B cell (primary cell): Measurements from ENCODE around the gene CDC37. TPM values are rescaled to one million over a fixed set of nuclear protein-coding genes. Genes with fewer than 3 reads are reported as not detected.

Experiments
- ATAC-seq: fragments of 200-7000 bp; cut with Tn5 transposase; one replicate; pipeline ENCODE4 v1.10.0; 2021; ENCODE audit warnings: low read depth, mild to moderate bottlenecking, moderate number of reproducible peaks, moderate library complexity
- CTCF ChIA-PET: fragments of 350-600 bp; sonication (Branson Sonifier 250); formaldehyde crosslinking; loops from one replicate; lab custom pipeline; 2021; ENCODE audit warnings: antibody characterized with exemption, inconsistent platforms; lab: Charles Lee
- POLR2A ChIA-PET: fragments of 350-600 bp; sonication (Branson Sonifier 250); formaldehyde crosslinking; loops from one replicate; lab custom pipeline; 2021; ENCODE audit warnings: antibody characterized with exemption; lab: Charles Lee
- DNase-seq: peaks from one replicate; pipeline ENCODE4 v3.0.0; 2013
- H2AFZ ChIP-seq: 2 replicates; pipeline ENCODE4 v1.6.1; 2012; ENCODE audit warnings: mild to moderate bottlenecking, low read depth, low read length; ENCODE audit not compliant: insufficient read depth, poor library complexity, severe bottlenecking
- H3K27ac ChIP-seq, 2 donors: 1 replicate in 1 of 2; 2 replicates in 1 of 2; pipeline ENCODE4 v1.5.1; 2012 to 2013; ENCODE audit warnings: low read length in 2 of 2, mild to moderate bottlenecking in 2 of 2, moderate library complexity in 1 of 2
- H3K27me3 ChIP-seq, 4 experiments: fragments of 200-600 bp in 1 of 4; sonication (generic) in 1 of 4; replicated peaks in 1 of 4; 1 replicate in 2 of 4; 2 replicates in 2 of 4; pipeline versions ENCODE4 v1.6.1 to v1.7.0; 2013 to 2016; ENCODE audit warnings: low read length in 3 of 4, mild to moderate bottlenecking in 2 of 4, mixed read lengths in 1 of 4, moderate library complexity in 1 of 4; ENCODE audit not compliant: insufficient read depth in 4 of 4, control insufficient read depth in 3 of 4; ENCODE audit errors: control extremely low read depth in 1 of 4
- H3K36me3 ChIP-seq, 2 experiments: replicated peaks in 1 of 2; 1 replicate in 1 of 2; 2 replicates in 1 of 2; pipeline versions ENCODE4 v1.6.1 to v1.7.1; 2013; ENCODE audit warnings: low read length in 1 of 2; ENCODE audit not compliant: insufficient read depth in 2 of 2, control insufficient read depth in 1 of 2; ENCODE audit errors: control extremely low read depth in 1 of 2, extremely low read depth in 1 of 2
- H3K4me1 ChIP-seq, 2 donors: fragments of 200-600 bp in 1 of 2; sonication (generic) in 1 of 2; 1 replicate in 1 of 2; 2 replicates in 1 of 2; pipeline versions ENCODE4 v1.5.1 to v1.6.1; 2013 to 2017; ENCODE audit warnings: low read length in 2 of 2; ENCODE audit not compliant: control insufficient read depth in 2 of 2, insufficient read depth in 2 of 2
- H3K4me2 ChIP-seq: replicated peaks from 2 replicates; pipeline ENCODE3; 2012; ENCODE audit warnings: mild to moderate bottlenecking, low read depth, low read length; ENCODE audit not compliant: poor library complexity, severe bottlenecking
- H3K4me3 ChIP-seq, 5 experiments: fragments of 200-600 bp in 1 of 5; sonication (generic) in 1 of 5; 1 replicate in 3 of 5; 2 replicates in 2 of 5; pipeline versions ENCODE4 v1.5.1 to v1.7.0; 2011 to 2016; ENCODE audit warnings: low read length in 4 of 5, mild to moderate bottlenecking in 4 of 5, low read depth in 2 of 5, control low read depth in 1 of 5, moderate library complexity in 1 of 5; ENCODE audit not compliant: insufficient read depth in 1 of 5; ENCODE audit errors: control extremely low read depth in 1 of 5, extremely low read depth in 1 of 5
- H3K79me2 ChIP-seq: fragments of 200-600 bp; sonication (generic); one replicate; pipeline ENCODE4 v1.6.0; 2016; ENCODE audit warnings: low read length; ENCODE audit not compliant: control insufficient read depth, insufficient read depth
- H3K9ac ChIP-seq: fragments of 200-600 bp; sonication (generic); 2 replicates; pipeline ENCODE4 v1.6.1; 2017; ENCODE audit warnings: mild to moderate bottlenecking, low read length, moderate library complexity
- H3K9me3 ChIP-seq, 3 donors: one replicate each; pipeline versions ENCODE4 v1.6.1 to v1.7.1; 2013; ENCODE audit warnings: low read length in 2 of 3; ENCODE audit not compliant: control insufficient read depth in 2 of 3, insufficient read depth in 1 of 3; ENCODE audit errors: control extremely low read depth in 1 of 3
- H4K20me1 ChIP-seq: 2 replicates; pipeline ENCODE4 v1.6.0; 2012; ENCODE audit warnings: mild to moderate bottlenecking, low read length; ENCODE audit not compliant: insufficient read depth, control insufficient read depth, poor library complexity, severe bottlenecking
- H3K27ac Mint-ChIP-seq: one replicate; pipeline ENCODE4 v1.8.0; 2021; ENCODE audit warnings: mixed read lengths
- H3K27me3 Mint-ChIP-seq: one replicate; pipeline ENCODE4 v1.8.0; 2021; ENCODE audit warnings: mixed read lengths
- H3K4me1 Mint-ChIP-seq: one replicate; pipeline ENCODE4 v1.8.0; 2021; ENCODE audit warnings: mixed read lengths
- H3K4me3 Mint-ChIP-seq: one replicate; pipeline ENCODE4 v1.8.0; 2021; ENCODE audit warnings: mixed read lengths
- H3K9me3 Mint-ChIP-seq: one replicate; pipeline ENCODE4 v1.8.0; 2022; ENCODE audit warnings: mixed read lengths; ENCODE audit not compliant: insufficient read depth
- CTCF ChIP-seq: fragments of 200-600 bp; IDR thresholded peaks from one replicate; pipeline ENCODE4 v1.8.0; 2022; ENCODE audit warnings: antibody characterized with exemption, mild to moderate bottlenecking
- EZH2 ChIP-seq: IDR thresholded peaks from 2 replicates; pipeline ENCODE4 v1.6.1; 2012; ENCODE audit warnings: borderline replicate concordance, low read depth, mild to moderate bottlenecking, moderate library complexity, low read length; ENCODE audit not compliant: insufficient read depth, poor library complexity, severe bottlenecking
- WGBS: methylation state at CpG from one replicate; pipeline ENCODE4 v1.1.5; 2013; ENCODE audit warnings: missing lambda C conversion rate; ENCODE audit not compliant: insufficient coverage; 5-methylcytosine and 5-hydroxymethylcytosine counted together
- intact Hi-C: fragments of 100-400 bp; cut with micrococcal nuclease; formaldehyde crosslinking; loops from one replicate; pipeline ENCODE4 v1.10.0; 2022
- polyA plus RNA-seq: library from polyadenylated mRNA; depleted of rRNA; stranded (reverse); fragments of >200 nt; gene quantifications from 2 replicates; pipeline ENCODE4 v1.2.3, GENCODE V29; 2012
- total RNA-seq, 2 donors: library from RNA; stranded (reverse); fragments of 120-200 nt in 1 of 2; gene quantifications; 1 replicate in 1 of 2; 2 replicates in 1 of 2; pipeline versions ENCODE4 v1.2.3 to v1.2.4, GENCODE V29; 2013 to 2022

Gene CDC37
- total and polyA plus RNA-seq, 2 donors (not counting 1 experiment from before 2014, with no cell fraction given) = 193 to 408 TPM

- Histone ChIP-seq H4K20me1 (peaks cover 40% of the 10 kb centered on the region), H3K9me3 (no peaks in the 10 kb centered on the region), H3K36me3 (peaks cover 0 to 37% of the 10 kb centered on the region in 2 experiments), H3K4me2 (no peak overlapping the region), H3K4me3 (no peak overlapping the region), H3K27ac (no peak overlapping the region), H3K9ac (no peak overlapping the region), H3K79me2 (peaks cover 25% of the 10 kb centered on the region), H3K4me1 (peaks cover 0 to 15% of the 10 kb centered on the region in 2 donors), H3K27me3 (no peaks in the 10 kb centered on the region), H2AFZ (no peak overlapping the region)
- intact Hi-C loops = no loop called here
- ATAC-seq = no peak
- peaks cover 10% of the 10 kb centered on the region for H3K4me1 Mint-ChIP-seq
- H3K4me3 Mint-ChIP-seq = no peak overlapping the region
- 91% methylated on average over 5 of the region's 12 CpGs for WGBS
- H3K27ac Mint-ChIP-seq = no peak overlapping the region
- H3K9me3 Mint-ChIP-seq = no peaks in the 10 kb centered on the region
- no peak for DNase-seq
- POLR2A ChIA-PET = interaction anchor here (0.6 kb wide), 1 partner anchor 84 kb away, joined by 6 read pairs; no protein-coding TSS in a partner anchor
- no peaks in the 10 kb centered on the region for H3K27me3 Mint-ChIP-seq
- TF ChIP-seq EZH2 (no peak), CTCF (no peak)
- CTCF ChIA-PET = interaction anchor here (2.9 to 18.2 kb wide), 2 partner anchors 127 to 136 kb away, joined by 8 to 570 read pairs; partner anchors contain the start of gene ICAM1
These were observed 8.3 kb downstream of the CDC37 start for GRCh38 chr19:10395003-10395402.

GRCh38 chr19:10393137-10393536 is 10.2 kb downstream of the CDC37 start:
- intact Hi-C loops = no loop called here
- no peaks in the 10 kb centered on the region for H3K9me3 Mint-ChIP-seq
- TF ChIP-seq EZH2 = no peak
- POLR2A ChIA-PET = interaction anchor here (0.6 kb wide), 1 partner anchor 29 kb away, joined by 4 read pairs; no protein-coding TSS in a partner anchor
- 98% methylated on average over 24 of the region's 24 CpGs for WGBS
- Histone ChIP-seq H3K27ac (no peak overlapping the region), H3K79me2 (peaks cover 7% of the 10 kb centered on the region), H3K9me3 (no peaks in the 10 kb centered on the region), H3K4me1 (peaks cover 0 to 4% of the 10 kb centered on the region in 2 donors), H3K36me3 (peaks cover 0 to 37% of the 10 kb centered on the region in 2 experiments), H3K9ac (no peak overlapping the region), H3K27me3 (no peaks in the 10 kb centered on the region), H4K20me1 (peaks cover 21% of the 10 kb centered on the region), H3K4me3 (no peak overlapping the region), H2AFZ (no peak overlapping the region), H3K4me2 (no peak overlapping the region)
- peaks cover 8% of the 10 kb centered on the region for H3K4me1 Mint-ChIP-seq
- no peak overlapping the region for H3K27ac Mint-ChIP-seq
- CTCF ChIA-PET = interaction anchor here (0.9 to 18.2 kb wide), 7 partner anchors 19 to 462 kb away, joined by 3 to 570 read pairs (median 5); partner anchors contain the start of gene ICAM1
- DNase-seq (no peak), ATAC-seq (no peak)
- H3K27me3 Mint-ChIP-seq = no peaks in the 10 kb centered on the region
- no peak overlapping the region for H3K4me3 Mint-ChIP-seq
